Measurements from ENCODE around the gene PHPT1. TPM values are rescaled to one million over a fixed set of nuclear protein-coding genes. Genes with fewer than 3 reads are reported as not detected.
A peak's percentile ranks its signal among the peaks of the same experiment; 100 is the strongest.

PHPT1 gene
- total and polyA plus RNA-seq, 12 donors = 310 to 650 (median 336) TPM

DNA sequence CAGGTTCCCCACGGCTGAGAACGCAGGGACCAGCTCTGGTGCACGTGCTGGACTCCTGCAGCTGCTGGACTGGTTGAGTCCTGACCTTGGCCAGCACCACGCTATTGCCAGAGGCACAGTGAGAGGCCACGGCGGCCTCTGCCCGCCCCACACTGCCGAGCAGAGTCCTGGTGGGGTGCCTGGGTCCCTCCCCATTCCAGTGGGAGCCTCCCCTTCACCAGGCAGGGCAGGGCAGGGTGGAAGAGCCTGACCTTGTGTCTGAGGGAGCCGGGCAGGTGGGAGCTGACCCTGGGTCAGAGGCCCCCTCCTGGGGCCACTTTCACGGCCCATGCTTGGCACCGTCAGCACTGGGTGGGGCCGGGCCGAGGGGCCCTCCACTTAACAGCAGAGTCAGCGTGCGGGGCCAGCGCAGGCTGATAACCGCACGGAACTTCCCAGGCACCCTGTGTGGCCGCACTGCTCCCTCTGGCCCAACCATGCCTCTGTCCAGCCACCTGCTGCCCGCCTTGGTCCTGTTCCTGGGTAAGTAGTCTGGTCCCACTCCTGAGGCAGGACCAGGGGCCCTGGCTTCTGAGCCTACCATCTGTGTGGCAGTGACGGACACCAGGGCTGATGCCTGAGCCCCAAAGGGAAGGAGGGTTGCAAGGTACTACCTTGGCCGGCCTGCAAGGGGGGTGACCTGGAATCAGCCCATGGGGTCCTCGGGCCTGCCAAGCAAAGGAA is 2.9 kb downstream of the PHPT1 start, which contains the start of gene MAMDC4:
Gene MAMDC4 (plus strand): TSS at position 406 of the 723 bp plus-strand sequence. CDS start 71 bp downstream, at position 477.
- Histone ChIP-seq H3K9me3 (no peaks in the 10 kb centered on the region), H3K4me1 (peaks cover 17 to 42% (median 33%) of the 10 kb centered on the region in 9 donors), H3K27ac (peak within 1 kb of the TSS in 8 of 10 donors; percentile 1 to 96 (median 34)), H3K4me3 (no peak within 1 kb of the TSS), H3K36me3 (peaks cover 0 to 21% (median 11%) of the 10 kb centered on the region in 9 donors), H3K27me3 (peaks cover 0 to 15% (median 0%) of the 10 kb centered on the region in 7 donors)
- 51 to 54% methylated on average over 21 to 23 of the region's 23 CpGs for WGBS, 2 donors
- TF ChIP-seq, protein P1, sequence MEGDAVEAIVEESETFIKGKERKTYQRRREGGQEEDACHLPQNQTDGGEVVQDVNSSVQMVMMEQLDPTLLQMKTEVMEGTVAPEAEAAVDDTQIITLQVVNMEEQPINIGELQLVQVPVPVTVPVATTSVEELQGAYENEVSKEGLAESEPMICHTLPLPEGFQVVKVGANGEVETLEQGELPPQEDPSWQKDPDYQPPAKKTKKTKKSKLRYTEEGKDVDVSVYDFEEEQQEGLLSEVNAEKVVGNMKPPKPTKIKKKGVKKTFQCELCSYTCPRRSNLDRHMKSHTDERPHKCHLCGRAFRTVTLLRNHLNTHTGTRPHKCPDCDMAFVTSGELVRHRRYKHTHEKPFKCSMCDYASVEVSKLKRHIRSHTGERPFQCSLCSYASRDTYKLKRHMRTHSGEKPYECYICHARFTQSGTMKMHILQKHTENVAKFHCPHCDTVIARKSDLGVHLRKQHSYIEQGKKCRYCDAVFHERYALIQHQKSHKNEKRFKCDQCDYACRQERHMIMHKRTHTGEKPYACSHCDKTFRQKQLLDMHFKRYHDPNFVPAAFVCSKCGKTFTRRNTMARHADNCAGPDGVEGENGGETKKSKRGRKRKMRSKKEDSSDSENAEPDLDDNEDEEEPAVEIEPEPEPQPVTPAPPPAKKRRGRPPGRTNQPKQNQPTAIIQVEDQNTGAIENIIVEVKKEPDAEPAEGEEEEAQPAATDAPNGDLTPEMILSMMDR (IDR thresholded peaks at IDR 0.05) = no peak
- DNase-seq = peak in 1 of 2 donors; percentile 33
- intact Hi-C loops (cut with DNase I) = loop anchor here in 3 of 10 donors (5.0 kb wide), 3 partner anchors 50 to 95 kb away; partner anchors contain the start of genes C8G (in 1 of the 3) and FBXW5 (in 1 of the 3)
- no peak for ATAC-seq

DNA sequence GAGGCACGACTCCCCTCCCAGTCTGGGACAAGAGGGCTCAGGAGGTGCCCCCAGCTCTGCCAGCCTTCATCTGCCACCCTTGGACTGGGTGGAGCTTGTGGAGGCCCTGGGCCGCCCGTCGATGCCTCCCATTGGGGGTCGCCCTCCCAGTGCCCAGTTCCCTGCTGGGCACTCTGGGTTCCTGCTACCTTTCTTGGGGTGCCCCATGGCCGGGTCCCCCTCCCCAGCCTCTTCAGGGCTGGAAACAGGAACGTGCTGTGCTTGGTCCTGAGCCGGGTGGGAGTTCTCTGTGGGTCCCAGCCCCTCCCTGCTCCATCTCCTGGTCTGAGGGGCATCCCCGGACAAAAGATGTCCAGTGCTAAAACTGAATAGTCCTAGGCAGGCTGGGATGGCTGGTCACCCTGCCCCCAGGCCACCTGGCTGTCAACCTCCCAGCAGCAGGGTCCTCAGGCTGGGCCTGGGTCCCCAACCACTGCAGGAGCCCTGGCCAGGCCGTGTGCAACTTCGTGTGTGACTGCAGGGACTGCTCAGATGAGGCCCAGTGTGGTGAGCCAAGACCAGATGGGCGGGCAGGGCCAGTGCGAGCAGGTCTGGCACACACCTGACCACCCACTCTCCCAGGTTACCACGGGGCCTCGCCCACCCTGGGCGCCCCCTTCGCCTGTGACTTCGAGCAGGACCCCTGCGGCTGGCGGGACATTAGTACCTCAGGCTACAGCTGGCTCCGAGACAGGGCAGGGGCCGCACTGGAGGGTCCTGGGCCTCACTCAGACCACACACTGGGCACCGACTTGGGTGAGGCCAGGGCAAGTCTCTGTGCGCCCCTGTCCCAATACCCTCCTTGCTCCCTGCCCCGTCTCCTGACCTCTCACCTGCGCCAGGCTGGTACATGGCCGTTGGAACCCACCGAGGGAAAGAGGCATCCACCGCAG is 3.7 kb downstream of the PHPT1 start:
- H3K4me3 ChIP-seq = no peak overlapping the region
- peak overlapping the region in 1 of 10 donors; percentile 93 for H3K27ac ChIP-seq
- DNase-seq = peak in 1 of 2 donors; percentile 13
- WGBS, 2 donors = 87 to 88% methylated on average over 29 of the region's 29 CpGs
- peaks cover 0 to 21% (median 11%) of the 10 kb centered on the region in 9 donors for H3K36me3 ChIP-seq
- H3K4me1 ChIP-seq = peaks cover 17 to 38% (median 29%) of the 10 kb centered on the region in 9 donors
- TF ChIP-seq, protein P1 (IDR thresholded peaks at IDR 0.05) = no peak
- ATAC-seq = no peak
- H3K9me3 ChIP-seq = no peaks in the 10 kb centered on the region
- intact Hi-C loops (cut with DNase I) = loop anchor here in 3 of 10 donors (5.0 kb wide), 3 partner anchors 49 to 94 kb away; partner anchors contain the start of genes C8G (in 1 of the 3) and FBXW5 (in 1 of the 3)
- H3K27me3 ChIP-seq = peaks cover 0 to 7% (median 0%) of the 10 kb centered on the region in 7 donors

- intact Hi-C loops (cut with DNase I) = loop anchor here in 3 of 10 donors (5.0 kb wide), 3 partner anchors 49 to 94 kb away; partner anchors contain the start of genes C8G (in 1 of the 3) and FBXW5 (in 1 of the 3)
- TF ChIP-seq, protein P1 (IDR thresholded peaks at IDR 0.05) = no peak
- peaks cover 14 to 33% (median 27%) of the 10 kb centered on the region in 9 donors for H3K4me1 ChIP-seq
- ATAC-seq = no peak
- 87 to 88% methylated on average over 18 of the region's 18 CpGs for WGBS, 2 donors
- no peaks in the 10 kb centered on the region for H3K9me3 ChIP-seq
- H3K4me3 ChIP-seq = no peak overlapping the region
- peak in 1 of 2 donors; percentile 10 for DNase-seq
- no peaks in the 10 kb centered on the region for H3K27me3 ChIP-seq
- no peak overlapping the region for H3K27ac ChIP-seq
- H3K36me3 ChIP-seq = peaks cover 0 to 24% (median 11%) of the 10 kb centered on the region in 9 donors
Measured at GRCh38 chr9:136853596-136854112, 4.4 kb downstream of the PHPT1 start.

Data from heart right ventricle (tissue), 16 donors.